SJCRH30 (cell line): ENCODE data around the gene MEGF9. TPM values are rescaled to one million over a fixed set of nuclear protein-coding genes. Genes with fewer than 3 reads are reported as not detected.

Experiments used
- DNase-seq, 2 experiments: peaks; one replicate each; pipeline ENCODE4 v3.0.0-alpha.2; 2015 to 2020
- H3K27ac ChIP-seq: fragments of 250-450 bp; sonication (Bioruptor Pico); 2 replicates; pipeline ENCODE4 v1.5.1; 2020; ENCODE audit warnings: mild to moderate bottlenecking, moderate library complexity
- H3K27me3 ChIP-seq: fragments of 250-450 bp; sonication (Bioruptor Pico); 2 replicates; pipeline ENCODE4 v1.5.1; 2020; ENCODE audit warnings: mild to moderate bottlenecking, moderate library complexity
- H3K36me3 ChIP-seq: fragments of 250-450 bp; sonication (Bioruptor Pico); 2 replicates; pipeline ENCODE4 v1.5.1; 2020; ENCODE audit warnings: mild to moderate bottlenecking, moderate library complexity
- H3K4me1 ChIP-seq: fragments of 250-450 bp; sonication (Bioruptor Pico); 2 replicates; pipeline ENCODE4 v1.5.1; 2020; ENCODE audit warnings: mild to moderate bottlenecking, moderate library complexity
- H3K4me3 ChIP-seq: fragments of 250-450 bp; sonication (Bioruptor Pico); 2 replicates; pipeline ENCODE4 v1.5.1; 2020; ENCODE audit warnings: mild to moderate bottlenecking, moderate library complexity
- H3K9me3 ChIP-seq: fragments of 250-450 bp; sonication (Bioruptor Pico); replicated peaks from 2 replicates; pipeline ENCODE4 v1.5.1; 2020; ENCODE audit warnings: mild to moderate bottlenecking, moderate library complexity
- total RNA-seq: library from RNA; depleted of rRNA; stranded (reverse); fragments of >200 nt; shearing (Covaris generic); gene quantifications from 2 replicates; pipeline ENCODE4 v1.2.3, GENCODE V29; 2014

Gene MEGF9
- total RNA-seq, 1 experiment from 2014 or later = 12.8 TPM

DNA sequence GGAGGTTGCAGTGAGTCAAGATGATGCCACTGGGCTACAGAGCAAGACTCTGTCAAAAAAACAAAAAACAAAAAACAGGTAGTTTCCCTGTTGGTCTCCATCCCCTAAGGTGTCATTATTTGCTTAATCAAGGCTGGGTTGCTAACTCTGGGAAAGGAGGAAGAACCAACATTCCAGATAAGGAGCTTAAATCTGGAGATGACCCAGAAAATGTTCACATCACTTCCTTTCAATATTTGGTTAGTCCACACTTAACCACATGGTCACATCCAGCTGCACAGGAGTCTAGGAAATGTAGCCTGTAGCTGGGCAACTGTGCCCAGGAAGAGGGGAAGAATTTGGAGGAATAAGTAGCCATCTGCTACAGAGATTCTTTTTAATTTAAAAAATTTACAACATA, 25.9 kb upstream of the MEGF9 start:
- Histone ChIP-seq H3K9me3 (no peaks in the 10 kb centered on the region), H3K36me3 (no peaks in the 10 kb centered on the region), H3K4me1 (no peaks in the 10 kb centered on the region), H3K27ac (no peak overlapping the region), H3K4me3 (no peak overlapping the region), H3K27me3 (no peaks in the 10 kb centered on the region)
- DNase-seq = no peak

DNA sequence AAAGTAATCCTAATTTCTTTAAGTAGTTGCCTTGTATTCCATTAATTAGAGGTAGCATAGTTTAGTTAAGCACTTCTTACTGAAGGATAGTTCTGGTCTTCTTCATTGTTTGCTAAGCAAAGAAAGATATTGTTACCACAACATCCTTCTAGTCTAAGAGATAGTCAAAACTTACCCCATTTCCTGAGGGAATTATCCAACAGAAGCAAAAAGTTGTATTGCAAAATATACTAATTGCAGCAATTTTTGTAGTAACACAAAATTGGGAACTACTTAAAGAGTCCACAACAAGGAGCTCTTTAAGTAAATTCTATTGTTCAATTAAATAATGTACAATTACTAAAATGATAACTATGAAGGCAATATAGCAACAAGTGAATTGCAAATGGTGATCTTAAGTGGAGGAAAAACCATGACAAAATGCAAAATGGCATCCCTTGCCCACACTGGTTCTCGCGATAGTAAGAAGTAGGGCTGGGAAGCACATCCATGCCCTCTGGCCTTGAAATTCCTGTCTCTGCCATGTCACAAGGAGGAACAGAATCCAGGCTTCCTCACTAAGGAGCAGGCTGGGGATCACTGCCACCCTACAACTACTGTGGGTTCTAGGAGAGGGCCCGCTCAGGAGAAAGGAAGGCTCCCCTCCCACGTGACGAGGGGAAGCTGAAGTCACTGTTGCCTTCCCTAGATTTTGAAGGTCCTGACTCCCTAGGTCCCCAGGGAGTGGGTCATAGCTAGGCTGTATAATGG, 23.3 kb upstream of the MEGF9 start:
- Histone ChIP-seq H3K4me1 (no peaks in the 10 kb centered on the region), H3K27ac (no peak overlapping the region), H3K4me3 (no peak overlapping the region), H3K27me3 (no peaks in the 10 kb centered on the region), H3K9me3 (no peaks in the 10 kb centered on the region), H3K36me3 (no peaks in the 10 kb centered on the region)
- no peak for DNase-seq

DNA sequence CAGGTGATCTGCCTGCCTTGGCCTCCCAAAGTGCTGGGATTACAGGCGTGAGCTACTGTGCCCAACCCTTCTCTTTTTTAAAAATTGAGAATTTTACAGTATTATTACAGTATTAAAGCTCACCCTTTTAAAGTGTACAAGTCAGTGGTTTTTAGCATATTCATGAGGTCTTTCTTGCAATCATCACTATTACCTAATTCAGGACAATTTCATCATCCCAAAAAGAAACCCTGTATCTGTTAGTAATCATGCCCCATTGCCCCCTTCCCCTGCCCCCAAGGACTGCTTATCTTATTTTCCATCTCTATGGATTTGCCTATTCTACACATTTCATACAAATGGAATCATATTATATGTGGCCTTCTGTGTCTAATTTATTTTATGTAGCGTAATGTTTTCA, 22.6 kb upstream of the MEGF9 start:
- H3K9me3 ChIP-seq = no peaks in the 10 kb centered on the region

DNA sequence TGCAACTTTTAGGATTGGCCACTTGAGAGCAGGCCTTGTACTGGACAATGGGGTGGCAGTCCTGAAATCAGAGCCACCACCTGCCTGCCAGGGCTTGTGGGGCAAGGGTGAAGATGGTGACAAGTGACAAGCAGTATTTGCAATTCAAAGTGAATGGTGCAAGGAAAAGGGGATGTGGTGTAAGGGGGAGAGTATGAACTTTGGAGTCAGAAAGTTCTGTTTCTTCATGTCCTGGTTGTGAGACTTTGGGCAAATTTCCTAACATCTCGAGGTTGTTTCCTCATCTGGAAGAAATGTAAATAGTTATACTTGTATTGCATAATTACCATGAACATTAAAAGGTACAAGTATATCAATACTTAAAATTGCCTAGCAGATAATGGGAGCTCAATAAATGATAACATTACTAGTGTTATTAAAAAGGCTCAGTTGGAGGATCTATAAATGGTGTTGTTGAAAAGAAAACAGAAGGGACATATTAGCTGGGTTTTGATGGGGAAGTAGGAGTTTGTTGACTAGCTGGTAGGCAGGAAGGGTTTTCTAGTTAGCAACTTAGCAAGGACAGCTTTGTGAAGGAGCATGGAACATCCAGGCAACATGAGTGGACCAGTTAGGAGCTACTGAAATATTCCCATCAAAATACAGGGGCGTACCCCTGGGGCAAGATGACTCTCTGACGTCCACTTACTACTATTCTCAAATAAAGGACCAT, 21.3 kb upstream of the MEGF9 start:
- H3K4me3 ChIP-seq = no peak overlapping the region
- no peaks in the 10 kb centered on the region for H3K36me3 ChIP-seq
- peaks cover 12% of the 10 kb centered on the region for H3K4me1 ChIP-seq
- no peak for DNase-seq
- no peak overlapping the region for H3K27ac ChIP-seq
- no peaks in the 10 kb centered on the region for H3K27me3 ChIP-seq
- no peaks in the 10 kb centered on the region for H3K9me3 ChIP-seq

More for the DNA sequence above, 22.6 kb upstream of the MEGF9 start:
- Histone ChIP-seq H3K27me3 (no peaks in the 10 kb centered on the region), H3K27ac (no peak overlapping the region), H3K4me3 (no peak overlapping the region), H3K4me1 (peaks cover 2% of the 10 kb centered on the region), H3K36me3 (no peaks in the 10 kb centered on the region)
- DNase-seq = no peak

DNA sequence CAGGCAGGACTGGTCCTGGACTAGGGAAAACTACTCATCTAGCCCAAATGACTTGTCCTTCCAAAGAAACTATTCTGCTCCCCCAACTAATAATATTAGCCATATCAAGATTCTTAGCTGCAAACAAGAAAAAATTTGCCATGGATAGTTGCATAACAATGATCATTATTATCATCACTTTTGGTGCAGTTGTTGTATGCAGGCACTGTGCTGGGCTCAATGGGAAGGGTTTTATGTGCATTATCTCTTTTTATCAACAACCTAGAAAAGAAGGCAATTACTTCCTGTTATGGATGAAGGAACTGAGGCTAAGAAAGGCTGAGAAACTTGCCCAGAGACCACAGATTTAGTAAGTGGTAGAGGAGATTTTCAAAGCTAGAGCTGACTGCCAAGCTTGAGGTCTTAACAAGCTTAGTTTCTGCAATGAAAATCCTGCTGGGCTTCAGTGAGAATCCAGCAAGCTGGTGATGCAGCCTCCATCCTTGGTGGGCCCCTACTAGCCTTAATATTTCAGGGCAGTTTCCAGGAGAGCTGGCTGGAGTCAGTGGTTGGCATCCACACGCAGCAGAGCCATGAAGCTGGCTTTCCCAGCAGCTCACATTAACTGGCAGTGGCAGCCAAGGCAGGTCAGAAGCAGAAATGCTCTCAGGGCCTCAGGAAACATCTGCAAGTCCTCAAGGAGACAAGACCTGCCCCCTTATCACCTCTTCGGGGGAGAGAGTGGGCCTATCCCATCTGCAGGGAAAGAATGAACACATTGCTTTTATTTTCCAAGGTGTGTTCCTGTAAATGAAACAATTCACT, 20.5 kb upstream of the MEGF9 start:
- H3K9me3 ChIP-seq = no peaks in the 10 kb centered on the region
- no peaks in the 10 kb centered on the region for H3K27me3 ChIP-seq
- H3K27ac ChIP-seq = no peak overlapping the region
- no peak for DNase-seq
- H3K4me1 ChIP-seq = peaks cover 18% of the 10 kb centered on the region
- H3K36me3 ChIP-seq = no peaks in the 10 kb centered on the region
- H3K4me3 ChIP-seq = no peak overlapping the region

DNA sequence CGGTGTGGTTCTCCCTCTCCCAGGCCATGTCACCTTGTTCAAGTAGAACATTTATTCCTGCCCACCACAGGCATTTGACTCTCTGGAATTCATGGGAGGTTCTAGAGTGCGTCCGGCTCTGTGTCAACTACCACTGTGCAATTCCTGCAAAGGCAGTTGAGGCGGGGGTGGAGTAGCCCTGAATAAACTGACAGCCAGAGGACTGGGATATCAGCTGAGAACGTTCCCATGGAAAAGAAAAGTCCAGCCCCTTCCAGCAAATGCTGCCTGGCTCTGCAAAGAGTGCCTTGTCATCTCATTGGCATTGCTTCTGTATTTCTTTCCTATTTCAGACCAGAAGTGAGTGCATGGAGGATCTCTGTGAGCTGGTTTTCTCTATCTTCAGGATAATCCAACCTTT, 18.9 kb upstream of the MEGF9 start:
- no peak overlapping the region for H3K4me3 ChIP-seq
- H3K27me3 ChIP-seq = no peaks in the 10 kb centered on the region
- no peaks in the 10 kb centered on the region for H3K36me3 ChIP-seq
- H3K27ac ChIP-seq = no peak overlapping the region
- DNase-seq = no peak
- H3K4me1 ChIP-seq = peaks cover 24% of the 10 kb centered on the region
- no peaks in the 10 kb centered on the region for H3K9me3 ChIP-seq

DNA sequence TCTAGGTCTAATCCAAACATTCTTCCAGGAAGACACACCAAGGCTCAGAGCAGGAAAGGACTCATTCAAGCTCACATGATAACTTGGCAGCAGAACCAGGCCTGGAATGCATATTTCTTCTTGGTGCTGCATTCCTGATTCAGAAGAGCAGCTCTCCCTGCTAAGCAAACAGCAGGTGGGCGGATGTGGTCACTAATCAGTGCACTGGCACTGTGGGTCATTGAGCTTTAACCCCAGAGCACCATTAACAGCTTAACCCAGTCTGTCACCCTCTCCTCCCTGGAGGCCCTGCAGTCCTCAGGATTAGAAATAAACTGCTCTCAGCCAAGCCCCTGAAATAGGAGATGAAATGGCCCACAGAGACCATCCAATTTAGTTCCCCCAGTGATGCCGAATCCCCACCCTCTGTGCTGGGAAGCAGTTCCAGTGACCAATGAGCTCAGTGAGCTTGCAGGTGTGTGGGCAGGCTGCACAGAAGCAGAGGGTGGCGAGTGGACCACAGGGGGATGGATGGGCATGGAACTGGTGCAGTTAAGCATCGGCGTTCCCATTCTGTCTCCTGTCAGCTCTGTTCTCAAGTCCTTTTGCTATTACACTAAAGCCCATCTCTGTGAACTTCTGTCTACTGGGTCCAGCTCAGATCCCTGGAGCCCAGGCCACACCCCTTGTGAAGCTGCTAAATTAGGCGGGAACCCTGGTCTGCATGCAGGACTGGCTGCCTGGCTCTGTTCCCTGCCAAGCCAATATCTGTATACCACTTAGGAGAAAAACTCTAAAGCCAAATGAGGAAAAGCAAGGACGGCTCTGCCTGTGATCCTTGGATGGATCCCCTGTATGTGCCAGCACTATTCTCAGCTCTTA, 16.6 kb upstream of the MEGF9 start:
- Histone ChIP-seq H3K27me3 (no peaks in the 10 kb centered on the region), H3K27ac (peak overlapping the region; percentile 32)

GRCh38 chr9:120729791-120730241, 15.5 kb upstream of the MEGF9 start:
- Histone ChIP-seq H3K27me3 (no peaks in the 10 kb centered on the region), H3K27ac (peak overlapping the region; percentile 32), H3K9me3 (no peaks in the 10 kb centered on the region), H3K4me1 (peaks cover 30% of the 10 kb centered on the region), H3K36me3 (no peaks in the 10 kb centered on the region), H3K4me3 (no peak overlapping the region)
- no peak for DNase-seq

More for the DNA sequence above, 16.6 kb upstream of the MEGF9 start:
- peak; percentile 97 for DNase-seq
- Histone ChIP-seq H3K9me3 (no peaks in the 10 kb centered on the region), H3K4me3 (no peak overlapping the region), H3K36me3 (no peaks in the 10 kb centered on the region), H3K4me1 (peaks cover 24% of the 10 kb centered on the region)

DNA sequence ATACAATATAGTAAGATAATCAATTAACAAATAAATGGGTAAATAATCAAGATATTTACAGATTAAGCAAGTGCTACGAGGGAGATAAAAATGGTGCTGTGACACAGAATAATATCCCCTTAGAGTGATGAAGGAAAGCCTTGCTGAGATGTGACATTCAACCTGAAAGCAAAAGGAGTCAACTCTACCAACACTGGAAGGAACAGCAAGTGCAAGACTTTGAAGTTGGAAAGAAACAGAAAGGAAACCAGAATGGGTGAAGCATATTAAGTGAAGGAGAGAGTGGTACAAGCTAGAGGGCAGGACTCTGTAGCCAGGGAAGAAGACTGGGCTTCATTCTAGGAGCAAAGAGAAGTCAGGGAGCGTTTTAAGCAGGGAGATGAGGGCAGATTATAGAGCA, 12.2 kb upstream of the MEGF9 start:
- Histone ChIP-seq H3K36me3 (no peaks in the 10 kb centered on the region), H3K4me3 (no peak overlapping the region), H3K27me3 (no peaks in the 10 kb centered on the region), H3K27ac (no peak overlapping the region), H3K9me3 (no peaks in the 10 kb centered on the region), H3K4me1 (peaks cover 38% of the 10 kb centered on the region)
- no peak for DNase-seq

DNA sequence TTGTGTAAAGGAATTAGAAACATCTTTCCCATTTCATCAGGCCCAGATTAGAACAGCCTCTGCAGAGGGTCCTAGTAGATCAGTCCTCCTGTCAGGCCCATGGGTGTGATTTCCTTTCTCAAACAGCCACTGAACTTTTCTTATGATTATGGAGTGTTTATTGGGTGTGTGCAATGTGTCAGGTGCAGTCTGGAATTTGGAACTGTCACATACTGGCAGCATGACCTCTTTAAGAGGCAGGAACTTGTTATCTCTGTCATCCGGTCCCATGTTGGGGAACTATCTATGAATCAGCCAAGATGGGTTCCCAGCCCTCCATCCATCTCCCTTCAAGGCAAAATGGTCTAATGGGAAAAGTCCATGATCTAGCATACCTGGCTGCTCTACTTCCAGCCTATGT, 11.6 kb upstream of the MEGF9 start:
- no peaks in the 10 kb centered on the region for H3K27me3 ChIP-seq
- no peaks in the 10 kb centered on the region for H3K36me3 ChIP-seq
- H3K4me3 ChIP-seq = no peak overlapping the region
- no peaks in the 10 kb centered on the region for H3K9me3 ChIP-seq
- H3K4me1 ChIP-seq = peaks cover 32% of the 10 kb centered on the region
- no peak overlapping the region for H3K27ac ChIP-seq
- DNase-seq = no peak

DNA sequence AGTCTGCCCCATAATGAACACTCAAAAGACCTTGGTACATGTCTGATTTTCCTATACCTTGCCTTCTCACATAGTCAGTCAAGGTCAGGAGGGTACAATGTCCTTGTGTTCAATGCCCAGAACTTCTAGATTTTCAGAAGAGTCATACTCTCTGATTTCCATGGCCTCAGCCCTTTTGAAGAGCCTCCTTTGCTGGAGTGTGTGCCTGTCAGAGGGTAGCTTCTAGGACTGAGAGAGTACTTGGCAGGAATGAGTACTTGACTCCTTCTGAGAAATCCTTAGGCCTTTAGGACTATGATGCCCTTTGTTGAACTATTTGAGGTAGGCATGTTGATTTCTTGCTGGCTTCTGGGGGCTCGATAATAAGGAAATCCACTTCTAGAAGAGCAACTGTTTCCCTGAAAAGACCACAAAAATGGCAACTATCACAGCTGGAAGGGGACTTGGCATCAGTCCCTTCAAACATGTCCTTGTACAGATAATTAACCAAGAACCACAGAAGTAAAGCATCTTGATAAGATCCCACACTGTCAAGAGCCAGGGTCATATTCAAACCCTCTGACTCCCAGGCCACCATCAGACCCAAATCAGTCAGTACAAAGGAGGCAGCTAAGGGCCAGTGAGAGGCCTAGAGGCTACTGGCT, 10.6 kb upstream of the MEGF9 start:
- Histone ChIP-seq H3K4me3 (no peak overlapping the region), H3K36me3 (no peaks in the 10 kb centered on the region), H3K4me1 (peaks cover 27% of the 10 kb centered on the region), H3K9me3 (no peaks in the 10 kb centered on the region), H3K27ac (no peak overlapping the region), H3K27me3 (no peaks in the 10 kb centered on the region)
- DNase-seq = peak in 1 of 2 experiments; percentile 49

- peaks cover 20% of the 10 kb centered on the region for H3K4me1 ChIP-seq
- no peak overlapping the region for H3K27ac ChIP-seq
- no peaks in the 10 kb centered on the region for H3K9me3 ChIP-seq
- no peaks in the 10 kb centered on the region for H3K27me3 ChIP-seq
- no peak overlapping the region for H3K4me3 ChIP-seq
- DNase-seq = no peak
- no peaks in the 10 kb centered on the region for H3K36me3 ChIP-seq
These were observed 9.3 kb upstream of the MEGF9 start for GRCh38 chr9:120723565-120723964.

DNA sequence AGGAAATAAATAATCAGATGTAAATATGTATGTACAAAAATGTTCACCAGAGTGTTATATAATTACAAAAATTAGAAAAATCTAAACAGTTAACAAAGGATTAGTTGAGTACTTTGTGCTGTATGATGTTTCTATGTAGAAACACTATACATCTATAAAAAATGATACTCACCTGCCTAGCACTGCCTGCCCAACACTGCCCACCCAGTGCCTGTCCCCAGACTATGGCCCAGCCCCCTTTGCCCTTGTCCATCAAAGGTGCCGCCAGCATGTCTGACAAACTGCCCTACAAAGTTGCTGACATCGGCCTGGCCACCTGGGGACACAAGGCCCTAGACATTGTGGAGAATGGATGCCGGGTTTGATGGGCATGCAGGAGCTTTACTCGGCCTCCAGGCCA, 6.1 kb upstream of the MEGF9 start:
- DNase-seq = no peak
- no peak overlapping the region for H3K27ac ChIP-seq
- H3K36me3 ChIP-seq = no peaks in the 10 kb centered on the region
- no peaks in the 10 kb centered on the region for H3K27me3 ChIP-seq
- no peak overlapping the region for H3K4me3 ChIP-seq
- no peaks in the 10 kb centered on the region for H3K9me3 ChIP-seq
- H3K4me1 ChIP-seq = peaks cover 27% of the 10 kb centered on the region

- Histone ChIP-seq H3K36me3 (no peaks in the 10 kb centered on the region), H3K27ac (no peak overlapping the region), H3K9me3 (no peaks in the 10 kb centered on the region), H3K4me1 (peaks cover 9% of the 10 kb centered on the region), H3K27me3 (no peaks in the 10 kb centered on the region), H3K4me3 (no peak overlapping the region)
- DNase-seq = no peak
These were observed 4.0 kb upstream of the MEGF9 start for GRCh38 chr9:120718316-120718715.
